ENCODE measurements around the gene LIPI.
"Not testable (repeated sequence)": the region's sequence is repeated elsewhere in the genome, so short reads cannot be mapped to it uniquely, and the experiment has no call there.

Gene LIPI

DNA sequence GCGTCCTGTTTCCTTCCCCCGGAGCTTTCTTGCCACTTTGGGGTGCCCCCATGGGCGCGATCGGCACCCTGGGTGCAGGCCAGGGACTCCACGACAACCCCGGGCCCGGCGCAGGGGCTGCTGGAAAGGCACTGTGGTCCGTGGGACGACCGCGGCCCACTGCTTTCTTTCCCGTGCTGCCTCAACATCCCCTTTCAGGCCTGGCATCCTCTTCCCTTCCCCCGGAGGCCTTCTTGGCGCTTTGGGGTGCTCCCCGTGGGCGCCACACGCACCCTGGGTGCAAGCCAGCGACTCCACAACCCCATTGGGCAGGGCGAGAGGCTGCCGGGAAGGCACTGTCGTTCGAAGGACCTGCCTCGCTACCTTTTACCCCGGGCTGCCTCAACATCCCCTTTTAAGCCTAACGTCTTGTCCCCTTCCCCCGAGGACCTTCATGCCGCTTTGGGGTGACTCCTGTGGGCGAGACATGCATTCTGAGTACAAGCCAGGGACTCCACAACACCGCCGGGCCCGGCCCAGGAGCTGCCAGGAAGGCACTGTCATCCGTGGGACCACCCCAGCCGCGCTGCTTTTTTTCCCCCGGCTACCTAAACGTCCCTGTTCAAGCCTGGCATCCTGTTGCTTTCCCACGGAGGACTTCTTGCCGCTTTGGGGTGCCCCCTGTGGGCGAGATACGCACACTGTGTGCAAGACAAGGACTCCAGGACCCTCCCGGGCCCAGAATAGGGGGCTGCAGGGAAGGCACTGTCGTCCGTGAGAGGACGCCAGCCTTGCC, 137.8 kb downstream of the LIPI start:
- no peak for DNase-seq

DNA sequence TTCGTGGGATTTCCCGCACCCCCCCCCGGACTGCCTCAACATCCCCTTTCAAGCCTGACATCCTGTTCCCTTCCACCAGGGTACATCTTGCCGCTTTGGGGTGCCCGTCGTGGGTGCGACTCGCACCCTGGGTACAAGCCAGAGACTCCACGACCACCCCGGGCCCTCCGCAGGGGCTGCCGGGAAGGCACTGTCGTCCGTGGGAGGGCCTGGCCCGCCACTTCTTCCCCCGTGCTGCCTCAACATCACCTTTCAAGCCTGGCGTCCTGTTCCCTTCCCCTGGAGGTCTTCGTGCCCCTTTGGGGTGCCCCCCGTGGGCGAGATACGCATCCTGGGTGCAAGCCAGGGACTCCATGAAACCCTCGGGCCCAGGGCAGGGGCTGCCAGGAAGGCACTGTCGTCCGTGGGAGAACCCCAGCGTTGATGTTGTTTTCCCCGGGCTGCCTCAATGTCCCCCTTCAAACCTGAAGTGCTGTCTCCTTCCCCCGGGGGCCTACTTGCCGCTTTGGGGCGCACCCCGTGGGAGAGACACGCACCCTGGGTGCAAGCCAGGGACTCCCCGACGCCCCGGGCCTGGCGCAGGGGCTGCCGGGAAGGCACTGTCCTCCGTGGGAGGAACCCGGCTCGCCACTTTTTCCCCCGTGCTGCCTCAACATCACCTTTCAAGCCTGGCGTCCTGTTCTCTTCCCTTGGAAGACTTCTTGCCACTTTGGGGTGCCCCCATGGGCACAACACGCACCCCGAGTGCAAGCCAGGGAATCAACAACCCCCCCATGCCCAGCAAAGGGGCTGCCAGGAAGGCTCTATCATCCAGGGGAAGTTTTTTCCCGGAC, 138.6 kb downstream of the LIPI start:
- no peak for DNase-seq

- DNase-seq: no peak
Measured at GRCh38 chr21:14070968-14071367, 139.8 kb downstream of the LIPI start.

DNA sequence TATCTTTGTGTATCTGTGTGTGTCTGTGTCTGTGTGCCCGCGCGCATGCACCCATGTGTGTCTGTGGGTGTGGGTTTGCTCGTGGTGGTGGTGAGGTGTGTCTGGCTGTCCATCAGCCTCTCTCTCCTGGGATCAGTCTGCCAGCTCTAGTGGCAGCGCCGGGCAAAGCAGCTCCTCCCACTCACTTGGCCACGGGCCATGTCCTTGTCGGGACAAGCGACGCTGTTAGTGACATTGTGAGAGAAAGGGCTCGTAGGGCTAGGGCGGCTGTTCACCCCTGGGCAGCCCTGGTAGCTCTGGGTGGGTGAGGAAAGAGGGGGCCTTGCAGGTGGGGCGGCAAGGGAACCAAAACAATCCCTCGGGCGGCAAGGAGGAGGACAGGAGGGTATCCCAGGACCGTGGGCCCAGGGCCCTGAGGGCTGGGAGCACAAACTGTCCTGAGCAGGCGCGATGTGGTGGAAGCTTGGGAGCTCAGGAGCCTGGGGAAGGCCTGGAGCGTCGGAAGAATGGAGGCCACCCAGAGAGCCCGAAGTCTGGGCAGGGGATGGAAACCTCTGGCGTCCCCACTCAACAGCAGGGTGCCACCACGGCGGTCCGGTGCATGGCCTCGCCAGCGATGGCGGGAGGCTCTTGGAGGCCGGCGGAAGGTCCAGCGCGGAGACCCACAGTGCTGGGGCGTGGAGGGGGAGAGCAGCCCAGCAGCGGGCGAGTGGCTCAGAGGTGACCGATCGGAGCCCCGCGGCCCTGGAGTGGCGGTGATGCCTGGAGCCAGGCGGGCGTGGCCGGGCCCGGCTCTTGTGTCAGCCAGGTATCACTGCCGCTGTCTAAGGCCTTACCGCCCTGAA, 140.5 kb downstream of the LIPI start:
- no peak for DNase-seq

DNA sequence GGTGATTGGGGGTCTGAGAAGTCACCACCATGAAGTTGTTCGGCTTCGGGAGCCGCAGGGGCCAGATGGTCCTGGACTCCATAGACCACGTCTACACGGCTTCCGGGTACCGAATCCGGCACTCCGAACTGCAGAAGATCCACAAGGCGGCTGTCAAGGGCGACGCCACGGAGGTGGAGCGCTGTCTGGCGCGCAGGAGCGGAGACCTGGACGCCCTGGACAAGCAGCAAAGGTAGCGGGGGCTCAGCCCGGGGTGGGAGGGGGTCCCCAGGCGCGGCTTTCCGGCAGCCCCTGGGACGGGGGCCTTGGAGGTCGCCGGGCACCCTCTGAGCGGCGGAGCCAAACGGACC, 146.5 kb downstream of the LIPI start:
- no peak for DNase-seq

DNA sequence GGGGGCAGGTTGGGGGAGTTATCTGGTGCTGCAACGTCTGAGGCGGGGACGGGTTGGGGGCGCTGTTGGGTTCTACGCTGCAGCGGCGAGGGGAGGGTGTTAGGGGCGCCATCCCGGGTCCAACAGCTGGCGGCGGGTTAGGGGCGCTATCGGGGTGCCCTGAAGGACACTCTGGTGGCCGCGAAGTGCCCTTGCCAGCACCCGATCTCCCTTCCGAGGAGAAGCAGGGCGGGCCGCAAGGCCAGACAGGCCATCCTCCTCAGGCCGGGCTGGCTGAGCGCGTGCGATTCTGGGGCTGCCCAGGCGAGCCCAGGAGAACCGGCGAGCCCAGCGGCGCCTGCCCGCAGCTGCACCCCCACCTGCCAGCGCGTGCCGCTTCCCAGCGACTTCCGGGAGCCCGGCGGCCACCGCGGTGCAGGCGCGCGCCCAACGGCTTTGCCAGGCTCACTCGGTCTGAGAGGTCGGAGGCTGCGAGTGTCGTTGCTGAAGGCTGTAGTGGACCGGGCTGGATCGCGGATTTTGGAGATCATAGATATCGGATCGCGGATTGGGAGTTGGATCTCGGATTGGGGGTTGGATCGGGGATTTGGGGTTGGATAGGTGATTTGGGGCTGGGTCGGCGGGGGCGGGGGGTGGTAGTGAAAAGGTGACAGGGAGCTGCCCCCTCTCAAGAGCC, 147.0 kb downstream of the LIPI start:
- not testable (repeated sequence) for DNase-seq

DNA sequence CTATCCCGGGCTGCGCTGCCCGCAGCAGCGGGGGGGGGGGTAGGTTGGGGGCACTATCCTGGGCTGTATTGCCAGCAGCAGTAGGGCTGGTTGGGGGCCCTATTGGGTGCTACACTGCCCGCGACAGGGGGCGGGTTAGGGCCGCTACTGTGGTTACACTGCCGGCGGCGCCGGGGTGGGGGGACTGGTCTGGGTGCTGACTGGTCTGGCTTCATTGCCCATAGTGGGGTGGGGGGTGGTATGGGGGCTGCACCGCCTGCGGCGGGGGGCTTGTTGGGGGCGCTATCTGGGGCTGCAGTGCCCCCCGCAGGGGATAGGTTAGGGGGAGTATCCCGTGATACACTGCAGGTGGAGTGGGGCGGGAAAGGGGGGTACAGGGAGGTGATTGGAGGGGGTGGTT, 148.1 kb downstream of the LIPI start:
- DNase-seq: not testable (repeated sequence)

GRCh38 chr21:14061820-14062219, 148.9 kb downstream of the LIPI start:
- DNase-seq: not testable (repeated sequence)

DNA sequence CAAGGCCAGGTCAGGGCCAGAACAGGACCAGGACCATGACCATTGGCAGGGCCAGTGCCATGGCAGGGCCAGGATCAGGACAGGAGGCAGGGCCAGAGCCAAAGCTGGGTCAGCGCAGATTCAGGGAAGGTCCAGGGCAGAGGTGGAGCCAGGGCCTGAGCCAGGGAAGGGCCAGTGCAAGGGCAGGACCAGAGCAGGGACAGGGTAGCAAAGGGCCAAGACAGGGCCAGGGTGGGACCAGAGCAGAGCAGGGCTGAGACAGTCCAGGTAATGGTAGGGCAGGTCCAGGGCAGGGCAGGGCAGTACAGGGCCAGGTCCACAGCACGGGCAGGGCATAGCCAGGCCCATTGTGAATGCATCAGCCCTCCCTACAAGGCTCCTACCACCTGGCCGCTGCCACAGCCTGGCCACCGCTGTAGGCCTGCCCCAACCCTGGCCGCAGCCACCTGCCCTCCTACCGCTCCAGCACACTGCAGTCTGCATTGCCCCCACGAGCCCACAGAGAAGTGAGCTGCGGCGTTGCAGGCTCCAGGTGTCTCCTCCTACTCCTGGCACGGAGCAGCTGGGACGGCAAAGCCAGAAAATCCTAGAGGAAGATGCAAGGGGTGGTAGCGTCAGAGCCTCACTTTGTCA, 151.6 kb downstream of the LIPI start:
- not testable (repeated sequence) for DNase-seq
